SU-DHL-6 (cell line): ENCODE results near the gene SH3PXD2B.

Experiments
- H2AFZ ChIP-seq: fragments of 200-600 bp; sonication (generic); 2 replicates; pipeline ENCODE4 v1.6.1; 2014; ENCODE audit warnings: low read depth, mild to moderate bottlenecking, moderate library complexity, mixed read lengths, antibody characterized with exemption, low read length; ENCODE audit not compliant: severe bottlenecking
- H3F3A ChIP-seq: fragments of 200-600 bp; shearing (Covaris generic); 2 replicates; pipeline ENCODE4 v1.6.0; 2016; ENCODE audit warnings: antibody characterized with exemption, mild to moderate bottlenecking; ENCODE audit not compliant: insufficient read depth
- H3K27ac ChIP-seq: fragments of 200-600 bp; sonication (generic); 2 replicates; pipeline ENCODE4 v1.5.1; 2016; ENCODE audit warnings: low read depth, mild to moderate bottlenecking, low read length, moderate library complexity, mixed read lengths
- H3K27me3 ChIP-seq: fragments of 200-600 bp; sonication (generic), shearing (Covaris generic); 2 replicates; pipeline ENCODE4 v1.6.0; 2014; ENCODE audit warnings: mild to moderate bottlenecking, low read length
- H3K36me3 ChIP-seq: fragments of 200-600 bp; sonication (generic); 2 replicates; pipeline ENCODE4 v1.6.1; 2014; ENCODE audit warnings: mild to moderate bottlenecking, low read length, mixed read lengths
- H3K4me2 ChIP-seq: fragments of 300-600, 200-600 bp; shearing (Covaris generic), sonication (generic); 2 replicates; pipeline ENCODE4 v1.6.0; 2014; ENCODE audit warnings: low read length, low read depth, mild to moderate bottlenecking; ENCODE audit not compliant: poor library complexity, severe bottlenecking
- H3K4me3 ChIP-seq: fragments of 200-600 bp; sonication (generic); 2 replicates; pipeline ENCODE4 v1.5.1; 2014; ENCODE audit warnings: antibody characterized with exemption, low read length, mild to moderate bottlenecking, mixed read lengths; ENCODE audit not compliant: insufficient read depth, poor library complexity, severe bottlenecking
- H3K79me2 ChIP-seq: fragments of 200-600 bp; sonication (generic); 2 replicates; pipeline ENCODE4 v1.6.1; 2014; ENCODE audit warnings: mild to moderate bottlenecking, low read length, moderate library complexity; ENCODE audit not compliant: insufficient read depth
- H3K9ac ChIP-seq: fragments of 200-600 bp; sonication (generic); 2 replicates; pipeline ENCODE4 v1.7.0; 2014; ENCODE audit warnings: mild to moderate bottlenecking, low read length
- H3K9me2 ChIP-seq: fragments of 200-600 bp; sonication (generic); replicated peaks from 2 replicates; pipeline ENCODE4 v1.6.1; 2014; ENCODE audit warnings: low read length; ENCODE audit not compliant: insufficient read depth
- H3K9me3 ChIP-seq: fragments of 200-600 bp; sonication (generic); 2 replicates; pipeline ENCODE4 v1.6.1; 2014; ENCODE audit warnings: low read length, mixed read lengths; ENCODE audit not compliant: insufficient read depth
- H4K20me1 ChIP-seq: fragments of 200-600 bp; sonication (generic); 2 replicates; pipeline ENCODE4 v1.6.1; 2014; ENCODE audit warnings: low read depth, mild to moderate bottlenecking, antibody characterized with exemption, low read length, moderate library complexity, mixed read lengths
- CTCF ChIP-seq: fragments of 200-600 bp; sonication (generic); IDR thresholded peaks from one replicate; pipeline ENCODE4 v1.5.1; 2017; ENCODE audit warnings: antibody characterized with exemption, mild to moderate bottlenecking, low read length, moderate library complexity; ENCODE audit not compliant: insufficient read depth, poor library complexity, severe bottlenecking
- EZH2phosphoT487 ChIP-seq: fragments of 200-600 bp; sonication (generic), shearing (Covaris generic); conservative IDR thresholded peaks from 2 replicates; pipeline ENCODE4 v1.6.1; 2018; ENCODE audit warnings: mild to moderate bottlenecking, antibody characterized with exemption, low read length, moderate library complexity, mixed read lengths

Gene SH3PXD2B

GRCh38 chr5:172493906-172494305, 39.6 kb upstream of the SH3PXD2B start:
- no peak for TF ChIP-seq CTCF
- no peak for TF ChIP-seq EZH2phosphoT487
- Histone ChIP-seq H3K36me3 (no peaks in the 10 kb centered on the region), H3K9ac (no peak overlapping the region), H4K20me1 (no peaks in the 10 kb centered on the region), H3K79me2 (no peaks in the 10 kb centered on the region), H3K9me2 (no peaks in the 10 kb centered on the region), H3K27me3 (no peaks in the 10 kb centered on the region), H2AFZ (no peak overlapping the region), H3K27ac (no peak overlapping the region), H3F3A (no peaks in the 10 kb centered on the region), H3K9me3 (no peaks in the 10 kb centered on the region), H3K4me3 (no peak overlapping the region), H3K4me2 (no peak overlapping the region)

- no peaks in the 10 kb centered on the region for H4K20me1 ChIP-seq
- no peaks in the 10 kb centered on the region for H3K27me3 ChIP-seq
- no peaks in the 10 kb centered on the region for H3K36me3 ChIP-seq
- no peaks in the 10 kb centered on the region for H3K79me2 ChIP-seq
- H3F3A ChIP-seq, result no peaks in the 10 kb centered on the region
- H3K9me2 ChIP-seq, result no peaks in the 10 kb centered on the region
- no peak for TF ChIP-seq EZH2phosphoT487
- TF ChIP-seq CTCF, result no peak
- no peak overlapping the region for H3K27ac ChIP-seq
- H3K4me2 ChIP-seq, result no peak overlapping the region
- no peak overlapping the region for H3K4me3 ChIP-seq
- H3K9me3 ChIP-seq, result no peaks in the 10 kb centered on the region
- H3K9ac ChIP-seq, result no peak overlapping the region
- H2AFZ ChIP-seq, result no peak overlapping the region
Observed at GRCh38 chr5:172493461-172493860, 39.1 kb upstream of the SH3PXD2B start.

GRCh38 chr5:172493002-172493401, 38.7 kb upstream of the SH3PXD2B start:
- Histone ChIP-seq H2AFZ (no peak overlapping the region), H3K9me3 (no peaks in the 10 kb centered on the region), H3K9ac (no peak overlapping the region), H3K27ac (no peak overlapping the region), H4K20me1 (no peaks in the 10 kb centered on the region), H3F3A (no peaks in the 10 kb centered on the region), H3K27me3 (no peaks in the 10 kb centered on the region), H3K9me2 (no peaks in the 10 kb centered on the region), H3K4me3 (no peak overlapping the region), H3K36me3 (no peaks in the 10 kb centered on the region), H3K4me2 (no peak overlapping the region), H3K79me2 (no peaks in the 10 kb centered on the region)
- TF ChIP-seq CTCF (no peak), EZH2phosphoT487 (no peak)
